Jurkat, Clone E6-1 (cell line): Measurements from ENCODE around the gene HIVEP2.

Source experiments
- DNase-seq: peaks from one replicate; pipeline ENCODE4 v3.0.0-alpha.2; 2011; ENCODE audit warnings: low read depth, low spot score
- H3K4me3 ChIP-seq: 2 replicates; pipeline ENCODE4 v1.5.1; 2011; ENCODE audit warnings: mild to moderate bottlenecking, low read length, control low read depth, moderate library complexity

HIVEP2 gene

GRCh38 chr6:142771162-142771561 lies 173.8 kb downstream of the HIVEP2 start:
- no peak for DNase-seq
- no peak overlapping the region for H3K4me3 ChIP-seq

DNA sequence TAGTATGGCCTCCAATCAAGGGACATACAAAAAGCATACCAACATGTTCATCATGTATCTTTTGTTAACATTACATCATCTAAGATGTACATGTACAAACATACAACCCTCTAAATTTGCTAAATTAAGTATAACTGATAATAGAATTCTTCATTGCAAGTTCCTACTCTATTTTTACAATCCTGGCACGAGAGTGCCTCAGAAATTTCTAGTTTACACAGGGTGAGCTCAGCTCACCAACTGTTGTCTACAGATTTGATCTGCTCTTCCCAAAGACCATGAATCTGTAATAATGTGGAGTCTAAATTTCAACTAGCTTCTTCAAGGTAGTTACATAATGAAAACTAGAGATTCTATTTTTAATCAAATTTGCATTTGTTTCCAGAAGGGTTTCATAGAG lies 179.7 kb downstream of the HIVEP2 start:
- DNase-seq = no peak
- no peak overlapping the region for H3K4me3 ChIP-seq

GRCh38 chr6:142764311-142764710 lies 180.7 kb downstream of the HIVEP2 start:
- no peak for DNase-seq
- no peak overlapping the region for H3K4me3 ChIP-seq

GRCh38 chr6:142763205-142763604 lies 181.8 kb downstream of the HIVEP2 start:
- no peak overlapping the region for H3K4me3 ChIP-seq
- no peak for DNase-seq

DNA sequence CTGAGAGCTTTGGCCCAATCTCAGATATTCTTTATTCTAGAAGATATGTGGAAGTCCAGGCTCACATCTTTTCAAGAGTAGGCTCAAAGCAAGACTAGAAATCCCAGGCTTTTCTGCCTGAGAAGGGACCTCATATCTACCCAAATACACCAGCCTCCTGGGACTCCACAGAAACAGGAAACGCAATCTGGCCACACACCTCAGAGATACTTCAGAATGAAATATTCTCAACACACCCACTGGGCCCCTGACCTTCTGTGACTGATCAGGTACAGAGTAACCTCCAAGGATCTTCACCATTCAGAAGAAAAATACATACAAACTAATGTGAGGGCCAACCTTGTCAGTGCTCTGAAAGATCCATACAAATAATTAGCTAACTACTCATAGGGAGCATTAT lies 183.2 kb downstream of the HIVEP2 start:
- no peak for DNase-seq
- H3K4me3 ChIP-seq = no peak overlapping the region

- DNase-seq = no peak
Observed at GRCh38 chr6:142760152-142760551, 184.8 kb downstream of the HIVEP2 start.

GRCh38 chr6:142758629-142759025 lies 186.3 kb downstream of the HIVEP2 start:
- no peak for DNase-seq
- no peak overlapping the region for H3K4me3 ChIP-seq

More at GRCh38 chr6:142760152-142760551, 184.8 kb downstream of the HIVEP2 start:
- H3K4me3 ChIP-seq = no peak overlapping the region

DNA sequence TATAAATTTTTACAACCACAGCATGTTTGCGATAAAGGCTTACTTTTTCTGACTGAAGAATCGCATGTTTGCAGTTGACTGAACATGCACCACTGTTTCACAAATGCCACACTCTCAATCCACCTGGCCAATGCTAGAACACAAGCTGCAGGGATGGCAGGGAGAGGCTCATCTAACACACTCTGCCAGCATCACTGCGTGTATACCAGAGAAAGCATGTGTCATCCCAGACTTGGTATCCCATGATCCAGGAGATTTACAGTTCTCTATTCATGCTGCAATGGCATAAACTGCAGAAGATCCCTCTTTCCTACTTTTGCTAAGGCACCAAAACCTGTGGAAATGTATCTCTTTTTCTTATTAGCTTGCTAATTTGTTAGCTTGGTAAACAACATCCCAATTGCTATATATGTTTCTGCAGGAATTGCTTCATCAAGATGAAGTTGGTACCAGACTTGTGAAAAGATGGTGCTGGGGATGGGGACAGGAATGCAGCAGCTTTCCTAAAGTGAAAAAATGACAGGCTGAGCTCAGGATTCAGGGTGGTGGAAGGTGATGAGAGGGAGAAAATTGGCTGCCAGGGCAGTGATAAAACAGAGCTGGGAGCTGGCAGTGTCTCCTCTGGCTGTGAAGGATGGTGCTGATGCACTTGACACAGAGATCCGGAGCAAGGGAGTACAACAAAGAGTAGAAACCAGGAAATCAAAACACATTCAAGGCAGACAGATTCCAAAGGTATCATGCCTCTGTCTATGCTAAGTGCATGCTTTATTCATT lies 186.9 kb downstream of the HIVEP2 start:
- no peak overlapping the region for H3K4me3 ChIP-seq
- DNase-seq = no peak

DNA sequence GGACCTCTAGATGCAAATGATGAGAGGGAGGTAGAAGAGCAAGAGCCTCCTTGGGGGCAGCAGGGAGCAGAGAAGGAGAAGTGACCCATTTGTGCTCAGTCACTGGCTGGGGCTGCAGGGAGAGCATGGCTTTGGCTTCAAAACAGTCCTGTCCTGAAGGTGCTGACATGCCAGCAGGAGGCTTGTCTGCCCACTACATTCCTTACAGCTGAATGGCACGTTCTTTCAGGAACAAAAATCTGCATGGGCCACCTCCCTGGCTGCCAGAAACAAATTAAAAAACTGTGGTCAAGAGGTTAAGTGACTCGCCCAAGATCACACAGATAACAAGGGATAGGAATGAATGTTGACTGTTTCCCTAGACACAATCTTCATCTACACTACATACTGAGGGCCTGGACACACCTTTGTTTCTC lies 188.8 kb downstream of the HIVEP2 start:
- H3K4me3 ChIP-seq = no peak overlapping the region
- DNase-seq = no peak

DNA sequence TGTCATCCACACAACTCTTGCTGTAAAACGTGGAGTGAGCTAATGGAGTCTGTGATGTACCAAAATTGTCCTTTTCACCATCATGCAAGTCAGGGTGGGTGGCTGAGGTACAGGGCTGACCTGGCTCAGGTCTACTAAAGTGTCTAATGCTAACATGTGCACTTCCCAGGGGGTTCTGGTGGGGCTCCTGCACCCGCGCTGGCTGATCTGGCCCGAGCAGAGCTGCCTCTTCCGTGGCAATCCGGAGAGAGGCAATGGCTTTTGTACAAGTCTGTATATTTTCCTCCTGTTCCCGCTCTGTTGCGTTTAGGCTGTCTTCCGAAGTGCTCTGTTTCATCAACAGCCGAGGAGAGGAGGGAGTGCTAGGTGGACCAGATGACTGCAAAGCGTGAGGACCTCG lies 191.8 kb downstream of the HIVEP2 start:
- H3K4me3 ChIP-seq = no peak overlapping the region
- no peak for DNase-seq

GRCh38 chr6:142752348-142752747 lies 192.6 kb downstream of the HIVEP2 start:
- no peak overlapping the region for H3K4me3 ChIP-seq
- DNase-seq = no peak

GRCh38 chr6:142751452-142751851 lies 193.5 kb downstream of the HIVEP2 start:
- no peak overlapping the region for H3K4me3 ChIP-seq
- no peak for DNase-seq

- no peak for DNase-seq
- H3K4me3 ChIP-seq = no peak overlapping the region
Observed at GRCh38 chr6:142750998-142751397, 194.0 kb downstream of the HIVEP2 start.

- DNase-seq = no peak
- no peak overlapping the region for H3K4me3 ChIP-seq
Observed at GRCh38 chr6:142749556-142749955, 195.4 kb downstream of the HIVEP2 start.

- peak; percentile 49 for DNase-seq
- H3K4me3 ChIP-seq = no peak overlapping the region
Observed at GRCh38 chr6:142746524-142746923, 198.5 kb downstream of the HIVEP2 start.

DNA sequence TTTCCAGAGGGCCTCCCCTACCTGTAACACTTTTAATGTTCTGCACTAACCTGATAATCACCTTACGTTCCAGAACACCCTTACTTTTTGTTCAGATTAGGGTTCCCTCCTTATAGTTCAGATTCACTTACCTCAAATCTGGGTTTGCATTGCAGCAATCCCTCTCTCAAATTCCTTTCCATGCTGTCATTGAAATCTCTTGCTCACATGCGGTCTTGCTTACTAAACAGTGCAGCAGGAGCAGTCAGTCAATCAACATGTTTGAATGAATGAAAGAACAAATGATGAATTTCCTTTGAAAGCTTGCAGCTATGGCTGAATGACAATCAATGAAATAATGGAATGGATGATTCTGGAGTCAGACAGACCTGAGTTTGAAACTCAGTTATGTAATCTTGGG lies 200.1 kb downstream of the HIVEP2 start:
- no peak for DNase-seq
- no peak overlapping the region for H3K4me3 ChIP-seq

DNA sequence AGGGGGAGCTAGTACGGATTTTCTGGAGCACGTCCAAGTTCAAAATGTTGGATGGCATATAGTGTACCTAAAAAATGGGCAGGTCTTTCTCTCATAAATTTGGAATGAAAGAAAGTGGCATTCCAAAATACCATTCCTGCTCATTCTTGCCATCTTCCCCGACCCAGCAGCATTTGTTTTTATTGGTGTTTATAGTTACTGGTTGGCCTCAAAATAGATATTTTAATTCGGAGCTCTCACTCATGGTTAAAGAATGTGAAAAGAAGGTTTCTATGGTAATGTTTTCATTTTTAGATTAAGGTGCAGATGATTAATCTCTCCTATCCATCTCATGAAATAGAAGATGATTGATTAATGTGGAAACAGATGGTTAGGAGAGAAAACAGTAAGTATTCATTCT lies 204.5 kb downstream of the HIVEP2 start:
- no peak overlapping the region for H3K4me3 ChIP-seq
- no peak for DNase-seq

GRCh38 chr6:142738731-142739130 lies 206.2 kb downstream of the HIVEP2 start:
- H3K4me3 ChIP-seq = no peak overlapping the region
- DNase-seq = no peak

GRCh38 chr6:142738035-142738396 lies 207.0 kb downstream of the HIVEP2 start:
- no peak for DNase-seq
- no peak overlapping the region for H3K4me3 ChIP-seq

DNA sequence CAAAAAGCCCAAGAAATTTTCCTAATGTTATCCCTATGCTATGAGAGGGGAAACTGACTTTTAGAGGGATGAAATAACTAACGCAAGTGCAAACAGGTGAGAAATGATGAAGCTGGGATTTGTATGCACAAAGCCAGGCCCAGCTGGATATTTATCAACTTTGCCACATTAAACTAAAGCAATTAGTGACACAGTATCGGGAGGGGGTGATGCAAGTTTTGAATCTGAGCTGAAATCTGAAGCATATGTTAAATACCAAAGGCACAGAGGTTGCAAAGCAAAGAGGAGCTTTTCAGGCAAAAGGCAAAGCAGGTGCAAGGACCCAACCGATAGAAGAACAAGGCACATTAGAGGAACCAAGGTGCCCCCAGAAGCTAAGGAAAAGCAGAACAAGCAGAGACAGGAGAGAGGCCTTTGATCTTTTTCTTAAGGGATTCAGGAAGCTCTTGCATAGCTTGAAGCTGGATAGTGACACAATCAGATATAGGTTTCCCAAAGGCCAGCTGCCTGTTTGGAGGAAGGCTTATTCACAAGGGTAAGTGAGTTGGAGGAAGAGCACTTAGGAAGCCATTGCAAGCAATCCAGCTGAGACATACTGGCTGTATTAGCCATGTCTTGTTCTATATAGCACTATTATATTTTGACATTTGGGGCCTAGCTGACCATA lies 207.5 kb downstream of the HIVEP2 start:
- no peak for DNase-seq
- no peak overlapping the region for H3K4me3 ChIP-seq

DNA sequence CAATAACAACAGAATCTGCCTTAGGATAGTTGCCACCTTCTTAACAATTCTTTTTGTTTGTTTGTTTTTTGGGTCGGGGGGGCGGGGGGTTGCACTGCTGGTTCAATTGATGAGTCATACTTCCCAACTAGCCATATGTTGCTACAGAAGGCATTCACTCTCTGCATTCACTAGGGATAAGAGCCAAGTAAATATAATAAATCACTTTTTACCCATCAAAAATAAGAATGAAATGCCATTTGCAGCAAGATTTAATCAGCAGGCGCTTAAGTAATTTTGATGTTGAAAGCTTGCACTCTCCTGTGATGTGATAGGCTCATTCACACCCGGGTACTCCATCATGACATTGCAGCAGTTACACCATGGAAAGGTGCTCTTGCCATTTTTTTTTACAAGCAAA lies 209.8 kb downstream of the HIVEP2 start:
- no peak overlapping the region for H3K4me3 ChIP-seq
- no peak for DNase-seq
